Right lobe of liver (tissue), 6 donors: ENCODE data around the gene DCTN3. TPM values are rescaled to one million over a fixed set of nuclear protein-coding genes. Genes with fewer than 3 reads are reported as not detected.
A peak's percentile ranks its signal among the peaks of the same experiment; 100 is the strongest.

Experiments used
- ATAC-seq, 4 donors: fragments of 200-7000 bp; cut with Tn5 transposase; one replicate each; pipeline ENCODE4 v1.9.1; 2020; ENCODE audit warnings: mild to moderate bottlenecking in 4 of 4, moderate library complexity in 4 of 4
- DNase-seq, 3 donors: peaks; one replicate each; pipeline ENCODE4 v3.0.0-alpha.2; 2020
- H3K27ac ChIP-seq, 3 donors: fragments of 200-600 bp; one replicate each; pipeline ENCODE4 v1.8.0; 2022
- H3K27me3 ChIP-seq, 2 donors: fragments of 200-600 bp; one replicate each; pipeline ENCODE4 v1.8.0; 2022
- H3K36me3 ChIP-seq, 4 donors: fragments of 200-600 bp; sonication (generic) in 1 of 4; one replicate each; pipeline versions ENCODE4 v1.5.1 to v1.8.0; 2017 to 2022; ENCODE audit warnings: control low read depth in 1 of 4
- H3K4me1 ChIP-seq, 4 donors: fragments of 200-600 bp; sonication (generic) in 1 of 4; one replicate each; pipeline versions ENCODE4 v1.5.1 to v1.8.0; 2017 to 2022; ENCODE audit warnings: control low read depth in 1 of 4
- H3K4me3 ChIP-seq, 3 donors: fragments of 200-600 bp; one replicate each; pipeline ENCODE4 v1.8.0; 2022
- H3K9me3 ChIP-seq, 4 donors: fragments of 200-600 bp; sonication (generic) in 1 of 4; one replicate each; pipeline versions ENCODE4 v1.5.1 to v1.8.0; 2017 to 2022; ENCODE audit warnings: control low read depth in 1 of 4
- CTCF ChIP-seq, 4 donors: fragments of 200-600 bp in 3 of 4; fragments of 450-650 bp in 1 of 4; IDR thresholded peaks; one replicate each; pipeline versions ENCODE4 v1.5.1 to v1.8.0; 2016 to 2022; ENCODE audit warnings: antibody characterized with exemption in 4 of 4, mild to moderate bottlenecking in 2 of 4
- POLR2A ChIP-seq: fragments of 450-650 bp; IDR thresholded peaks from one replicate; pipeline ENCODE4 v1.6.1; 2017; ENCODE audit warnings: antibody characterized with exemption, mild to moderate bottlenecking
- WGBS: methylation state at CpG from one replicate; pipeline ENCODE4 v1.1.6; 2018; ENCODE audit warnings: low coverage, low lambda C conversion rate; ENCODE audit not compliant: insufficient coverage; ENCODE audit errors: missing lambda C conversion rate; 5-methylcytosine and 5-hydroxymethylcytosine counted together
- intact Hi-C, 2 donors: fragments of 100-400 bp; cut with DNase I; formaldehyde crosslinking; loops; one replicate each; pipeline versions ENCODE4 v1.11.2 to v1.14.1; 2022
- total RNA-seq, 6 experiments: library from RNA; depleted of rRNA in 2 of 6; stranded (reverse); fragments of >200 nt in 2 of 6; fragmentation: NEBNext Ultra II Directional in 3 of 6; extraction: Animal tissue kit (Norgen Biotek cat#: 25700) in 3 of 6; gene quantifications; one replicate each; pipeline versions ENCODE4 v1.1.0 to v1.2.4, GENCODE V29; 2016 to 2023
- donor health status: DM: no; HTN: yes; CAD: no.
- donor health status: DM: no; HTN: no; CAD: no.
- donor health status: DM: no; HTN: no; CAD: no.
- donor health status: DM: no; HTN: yes; CAD: no.
- donor health status: DM: no; HTN: yes; CAD: no.

The DCTN3 gene
- total RNA-seq, 6 experiments from 2014 or later: 26.4 to 36.8 (median 32.7) TPM

GRCh38 chr9:34600908-34601307, 19.4 kb downstream of the DCTN3 start:
- no peak for TF ChIP-seq CTCF (IDR thresholded peaks at IDR 0.05)
- no peak for TF ChIP-seq POLR2A
- intact Hi-C loops: no loop called here
- no peak overlapping the region for H3K27ac ChIP-seq
- H3K9me3 ChIP-seq: no peaks in the 10 kb centered on the region
- WGBS: no CpG with 5 or more reads among the region's 1 CpG
- ATAC-seq (no peak), DNase-seq (no peak)
- H3K4me1 ChIP-seq: no peaks in the 10 kb centered on the region
- no peak overlapping the region for H3K4me3 ChIP-seq
- H3K27me3 ChIP-seq: no peaks in the 10 kb centered on the region
- no peaks in the 10 kb centered on the region for H3K36me3 ChIP-seq

- Histone ChIP-seq H3K36me3 (no peaks in the 10 kb centered on the region), H3K9me3 (no peaks in the 10 kb centered on the region), H3K27me3 (no peaks in the 10 kb centered on the region), H3K27ac (no peak overlapping the region), H3K4me1 (no peaks in the 10 kb centered on the region), H3K4me3 (no peak overlapping the region)
- WGBS: no CpG with 5 or more reads among the region's 1 CpG
- no peak for TF ChIP-seq POLR2A
- DNase-seq: no peak
- ATAC-seq: no peak
- intact Hi-C loops: no loop called here
Measured at GRCh38 chr9:34599546-34599945, 20.7 kb downstream of the DCTN3 start.

GRCh38 chr9:34594177-34594576, 26.1 kb downstream of the DCTN3 start:
- no peaks in the 10 kb centered on the region for H3K36me3 ChIP-seq
- no peak overlapping the region for H3K4me3 ChIP-seq
- WGBS: 42% methylated on average over 9 of the region's 9 CpGs
- TF ChIP-seq CTCF (IDR thresholded peaks at IDR 0.05): no peak
- TF ChIP-seq POLR2A: no peak
- DNase-seq (no peak), ATAC-seq (no peak)
- peak overlapping the region in 2 of 3 donors; percentile 11 to 70 for H3K27ac ChIP-seq
- no peaks in the 10 kb centered on the region for H3K9me3 ChIP-seq
- no peaks in the 10 kb centered on the region for H3K27me3 ChIP-seq
- intact Hi-C loops: no loop called here
- H3K4me1 ChIP-seq: peaks cover 0 to 39% (median 13%) of the 10 kb centered on the region in 4 donors

- intact Hi-C loops: loop anchor here in 1 of 2 donors (2.0 kb wide), 1 partner anchor 46 kb away; no protein-coding TSS in a partner anchor
Measured at GRCh38 chr9:34592895-34593601, 27.2 kb downstream of the DCTN3 start.

More at GRCh38 chr9:34592895-34593601, 27.2 kb downstream of the DCTN3 start:
- Histone ChIP-seq H3K9me3 (no peaks in the 10 kb centered on the region), H3K4me1 (peaks cover 0 to 39% (median 13%) of the 10 kb centered on the region in 4 donors), H3K27ac (peak overlapping the region in 2 of 3 donors; percentile 40 to 70), H3K4me3 (peak overlapping the region in 1 of 3 donors; percentile 20), H3K27me3 (no peaks in the 10 kb centered on the region), H3K36me3 (no peaks in the 10 kb centered on the region)
- ATAC-seq (peak; percentile 36 to 71 (median 65)), DNase-seq (peak; percentile 51 to 91 (median 86))
- WGBS: 4% methylated on average over 4 of the region's 26 CpGs
- TF ChIP-seq POLR2A: no peak
- no peak for TF ChIP-seq CTCF (IDR thresholded peaks at IDR 0.05)
